ENCODE data around the gene DMGDH.
"Not testable (repeated sequence)": the region's sequence is repeated elsewhere in the genome, so short reads cannot be mapped to it uniquely, and the experiment has no call there.

DMGDH gene

DNA sequence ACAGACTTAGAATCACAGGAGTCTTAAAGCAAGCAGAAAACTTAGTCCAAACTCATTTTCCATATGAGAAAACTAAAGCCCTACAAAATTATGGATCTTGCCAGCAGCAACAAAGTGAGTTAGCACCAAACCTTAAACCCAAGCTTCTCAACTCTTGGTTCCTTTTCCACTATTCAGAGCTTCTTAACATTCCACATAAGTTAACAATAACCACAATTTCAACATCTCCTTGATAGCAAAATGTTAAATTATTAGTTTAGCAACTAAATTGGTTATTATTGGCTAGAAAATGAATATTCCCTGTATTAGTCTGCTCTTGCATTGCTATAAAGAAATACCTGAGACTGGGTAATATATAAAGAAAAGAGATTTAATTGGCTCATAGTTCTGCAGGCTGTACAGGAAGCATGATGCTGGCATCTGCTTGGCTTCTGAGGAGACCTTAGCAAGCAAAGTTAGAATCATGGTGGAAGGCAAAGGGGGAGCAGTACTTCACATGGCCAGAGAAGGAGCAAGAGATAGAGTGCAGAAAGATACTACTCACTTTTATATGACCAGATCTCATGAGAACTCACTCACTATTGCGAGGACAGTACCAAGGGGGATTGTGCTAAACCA is 58.1 kb downstream of the DMGDH start:
- DNase-seq: no peak

DNA sequence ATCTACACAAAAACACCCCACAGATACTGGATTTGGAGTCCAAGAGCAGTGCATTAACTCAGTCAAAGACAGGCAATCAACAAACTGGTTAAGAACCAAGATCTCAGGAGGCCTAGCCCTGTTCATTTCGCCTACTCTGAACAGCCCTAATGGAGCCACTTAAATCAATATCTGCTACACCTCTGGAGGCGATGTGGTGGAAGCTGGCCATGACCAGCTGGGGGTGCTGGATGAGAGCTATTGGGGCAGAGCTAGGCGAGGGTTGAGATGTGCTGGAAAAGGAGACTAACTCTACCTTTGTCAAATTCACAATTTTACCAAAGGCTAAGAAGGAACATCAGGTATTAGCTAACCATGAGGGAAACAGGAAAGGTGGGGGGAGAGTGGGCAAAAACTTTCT is 61.1 kb downstream of the DMGDH start:
- no peak for DNase-seq

DNA sequence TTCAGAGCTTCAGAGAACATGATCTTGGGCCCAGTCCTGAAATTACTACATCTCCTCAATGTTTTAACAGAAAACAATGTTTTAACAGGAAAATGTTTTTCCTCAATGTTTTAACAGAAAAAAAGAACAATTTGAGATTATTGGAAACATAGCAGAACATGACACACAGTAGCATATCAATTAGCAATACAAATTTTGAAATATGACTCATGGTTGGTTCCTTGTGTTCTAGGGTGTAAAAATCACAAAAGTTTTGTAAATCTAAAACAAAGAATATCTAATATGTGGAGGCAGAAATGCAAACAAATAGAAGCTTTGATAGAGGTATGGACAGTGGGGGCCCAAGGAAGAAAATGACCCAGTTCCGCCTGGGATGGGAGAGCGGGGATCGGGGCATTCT is 61.6 kb downstream of the DMGDH start:
- no peak for DNase-seq

DNA sequence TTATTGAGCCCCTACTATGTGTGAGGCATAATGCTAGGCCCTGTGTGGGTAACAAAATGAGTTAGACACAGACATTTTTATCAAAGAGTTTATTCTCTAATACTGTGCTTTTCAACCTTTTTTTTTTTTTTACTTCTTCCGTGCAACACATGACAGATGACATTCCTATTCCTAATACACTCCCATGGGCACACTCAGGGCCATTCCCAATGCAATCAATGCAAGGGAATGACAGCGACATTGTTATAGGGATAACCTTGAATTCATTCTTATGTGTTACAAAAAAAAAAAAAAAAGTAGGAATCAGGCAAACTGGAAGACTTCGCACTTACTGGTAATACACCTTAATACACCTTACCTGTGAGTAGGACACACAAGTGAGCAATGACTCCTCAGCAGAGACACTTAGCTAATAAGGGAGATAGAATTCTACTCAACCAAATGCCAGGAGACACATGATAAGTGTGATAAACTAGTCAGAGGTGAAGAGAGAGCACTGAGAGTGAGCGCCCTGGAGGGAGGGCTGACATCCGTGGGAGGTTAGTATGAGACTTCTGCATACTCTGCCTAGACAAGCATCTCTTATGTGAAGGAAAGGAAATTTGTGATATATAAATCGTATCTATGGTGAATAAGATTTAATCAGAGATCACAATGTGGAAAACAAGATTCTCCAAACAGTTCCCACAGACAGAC is 63.4 kb downstream of the DMGDH start:
- DNase-seq: no peak

DNA sequence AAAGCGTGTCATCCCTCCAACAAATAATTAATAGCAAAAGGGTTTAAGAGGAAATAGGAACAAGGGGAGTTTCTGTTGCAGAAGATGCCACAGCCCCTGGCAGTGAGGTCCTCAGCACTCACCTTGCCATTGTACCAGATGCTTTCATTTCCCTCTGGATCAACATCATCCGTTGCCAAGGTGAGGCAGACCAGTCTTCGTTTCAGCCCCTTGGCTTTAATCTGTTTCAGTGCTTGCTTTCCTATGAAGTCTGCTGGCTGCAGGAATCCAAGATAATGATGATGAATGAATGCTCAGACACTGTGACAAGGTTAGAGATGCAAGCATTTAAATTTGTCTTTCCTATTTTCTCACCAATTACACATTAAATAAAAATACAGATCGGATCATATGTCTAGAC is 64.3 kb downstream of the DMGDH start:
- no peak for DNase-seq

DNA sequence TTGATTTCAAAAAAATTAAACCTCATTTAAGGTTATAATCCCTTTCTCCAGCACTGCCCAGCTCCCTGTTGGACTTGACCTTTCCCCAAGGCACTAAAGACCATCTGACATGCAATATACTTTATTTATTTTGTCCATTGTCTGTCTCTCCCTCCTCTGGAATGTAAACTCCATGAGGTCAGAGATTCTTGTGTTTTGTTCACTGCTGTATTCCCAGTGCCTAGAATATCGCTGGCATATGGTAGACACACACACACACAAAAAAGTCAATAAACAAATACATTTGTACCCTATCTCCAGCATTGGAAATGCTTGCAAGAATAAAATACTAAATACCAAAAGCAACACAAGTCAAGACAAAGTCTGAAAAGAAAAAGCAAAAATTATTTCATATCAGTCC is 67.1 kb downstream of the DMGDH start:
- DNase-seq: no peak

DNA sequence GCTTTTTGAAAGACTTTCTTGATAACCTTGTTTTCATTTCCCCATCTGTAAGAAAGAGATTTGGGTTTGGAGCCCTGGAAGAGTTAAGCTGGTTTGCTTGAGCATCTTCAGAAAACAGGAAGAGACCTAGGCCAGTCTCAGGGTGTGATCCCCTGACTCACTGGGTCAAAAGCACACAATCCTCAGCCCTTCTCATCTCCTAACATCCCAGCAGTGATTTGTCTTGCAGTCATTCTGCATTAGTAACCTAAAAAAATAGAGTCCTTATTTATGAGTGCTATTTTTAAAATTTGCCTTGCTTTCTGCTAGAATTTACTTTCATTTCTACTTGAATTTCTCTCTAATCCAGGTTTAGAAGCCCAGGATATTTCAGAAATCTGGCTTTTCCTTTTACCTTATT is 68.0 kb downstream of the DMGDH start:
- DNase-seq: no peak

DNA sequence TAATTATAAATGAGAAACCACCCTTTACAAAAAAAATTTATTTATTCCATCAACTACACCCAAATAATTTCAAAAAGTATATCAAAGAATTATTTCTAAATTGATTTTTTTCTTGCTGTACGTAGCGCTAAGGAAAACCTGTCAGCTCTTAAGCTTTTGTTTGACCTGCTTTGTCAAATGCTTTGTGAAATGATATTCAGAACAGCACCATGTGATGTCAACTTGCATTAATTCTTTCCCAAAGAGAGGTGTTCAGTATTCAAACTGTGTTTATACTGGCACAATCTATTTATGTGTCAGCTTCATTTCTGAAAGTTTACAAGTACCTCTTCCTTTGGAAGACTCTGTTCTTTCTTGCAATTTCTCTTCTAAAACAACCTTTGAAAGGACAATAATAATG is 72.4 kb downstream of the DMGDH start:
- no peak for DNase-seq

DNA sequence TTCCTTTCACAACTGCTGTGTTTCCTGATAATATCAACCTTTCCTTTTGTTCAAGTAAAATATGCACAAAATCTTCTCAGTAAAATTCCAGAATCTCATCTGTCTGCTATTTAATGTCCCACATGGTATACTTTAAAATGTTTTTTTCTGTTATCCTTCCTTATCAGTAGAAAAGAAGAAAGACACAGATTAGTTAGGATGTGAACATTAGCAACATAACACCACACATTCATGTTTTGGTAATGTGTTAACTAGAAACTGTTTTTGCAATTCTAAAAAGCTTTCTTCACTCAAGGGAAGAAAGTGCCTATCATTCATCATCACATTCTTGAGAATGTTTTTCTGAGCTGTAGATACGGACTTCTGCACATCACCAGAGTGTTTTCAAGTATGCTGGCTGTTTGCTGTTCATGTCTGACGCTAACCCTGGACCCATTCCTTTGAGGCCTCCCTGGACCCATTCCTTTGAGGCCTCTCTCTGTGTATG is 73.9 kb downstream of the DMGDH start:
- no peak for DNase-seq

DNA sequence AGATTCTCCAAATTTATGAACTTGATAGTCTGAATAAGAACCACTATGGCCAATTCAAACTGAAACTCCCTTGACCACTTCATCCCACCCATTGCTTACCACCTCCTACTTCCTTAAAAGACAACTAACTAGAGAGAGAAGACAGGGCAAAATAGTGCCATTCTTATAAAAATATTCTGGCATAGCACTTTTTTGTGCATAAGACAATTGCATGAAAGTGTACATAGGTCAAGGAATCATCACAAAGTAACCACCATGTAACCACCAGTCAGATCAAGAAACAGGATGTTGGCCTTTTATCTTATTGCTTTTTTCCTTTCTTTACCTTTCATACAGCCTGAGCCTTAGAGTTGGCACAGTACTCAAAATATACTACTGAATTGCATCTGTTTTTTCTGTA is 76.3 kb downstream of the DMGDH start:
- DNase-seq: no peak

DNA sequence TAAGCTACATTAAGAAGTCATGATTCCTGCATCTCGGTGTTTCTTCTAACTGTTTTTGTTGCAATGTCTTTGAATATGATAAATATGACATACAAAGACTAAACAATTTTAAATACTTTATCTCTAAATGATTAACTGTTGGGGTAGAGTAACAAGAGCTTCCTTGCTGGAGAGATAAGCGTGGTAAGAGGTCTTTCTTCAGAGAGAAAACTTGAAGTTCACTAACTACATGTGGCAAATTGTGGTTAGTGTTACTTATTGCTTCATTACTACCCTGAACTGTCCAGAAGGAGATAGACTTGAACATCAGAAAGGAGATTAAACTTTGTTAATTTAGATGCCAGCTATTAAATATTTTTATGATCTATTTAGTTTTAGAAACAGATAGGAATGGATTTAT is 77.3 kb downstream of the DMGDH start:
- DNase-seq: no peak

DNA sequence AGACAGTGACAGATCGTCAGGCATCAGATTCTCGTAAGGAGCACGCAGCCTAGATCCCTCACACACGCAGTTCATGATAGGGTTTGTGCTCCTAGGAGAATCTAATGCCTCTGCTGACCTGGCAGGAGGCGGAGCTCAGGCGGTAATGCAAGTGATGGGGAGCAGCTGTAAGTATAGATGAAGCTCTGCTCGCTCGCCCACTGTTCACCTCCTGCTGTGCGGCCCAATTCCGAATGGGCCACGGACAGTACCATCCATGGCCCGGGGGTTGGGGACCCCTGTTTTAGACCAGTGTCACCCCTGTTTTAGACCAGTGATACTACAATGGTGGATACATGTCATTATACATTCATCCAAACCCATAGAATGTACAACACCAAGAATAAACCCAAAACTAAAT is 80.4 kb downstream of the DMGDH start:
- DNase-seq: no peak

DNA sequence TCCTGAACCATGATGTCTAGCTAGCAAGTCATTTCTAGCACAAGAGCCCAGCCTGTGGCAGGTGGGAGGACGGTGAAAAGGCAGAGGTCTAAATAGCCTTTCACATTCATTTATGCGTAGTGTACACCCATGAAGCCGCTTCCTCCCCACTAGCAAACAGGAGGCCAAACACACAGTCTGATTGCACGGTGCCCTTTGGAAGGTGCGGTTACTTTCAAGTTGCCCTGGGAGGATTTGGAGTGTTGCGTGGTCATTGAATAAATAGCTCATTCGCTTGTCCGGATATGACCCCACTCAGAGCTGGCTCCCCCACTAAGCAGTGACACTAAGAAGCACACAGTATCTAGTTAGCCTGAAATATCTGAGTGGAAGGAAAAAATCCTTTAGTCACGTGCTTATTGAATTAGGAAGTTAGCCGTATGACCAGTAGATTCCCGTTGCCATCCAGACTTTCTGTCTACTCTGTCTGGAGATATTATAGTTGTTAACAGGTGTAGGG is 83.7 kb downstream of the DMGDH start:
- peak; percentile 17 for DNase-seq

DNA sequence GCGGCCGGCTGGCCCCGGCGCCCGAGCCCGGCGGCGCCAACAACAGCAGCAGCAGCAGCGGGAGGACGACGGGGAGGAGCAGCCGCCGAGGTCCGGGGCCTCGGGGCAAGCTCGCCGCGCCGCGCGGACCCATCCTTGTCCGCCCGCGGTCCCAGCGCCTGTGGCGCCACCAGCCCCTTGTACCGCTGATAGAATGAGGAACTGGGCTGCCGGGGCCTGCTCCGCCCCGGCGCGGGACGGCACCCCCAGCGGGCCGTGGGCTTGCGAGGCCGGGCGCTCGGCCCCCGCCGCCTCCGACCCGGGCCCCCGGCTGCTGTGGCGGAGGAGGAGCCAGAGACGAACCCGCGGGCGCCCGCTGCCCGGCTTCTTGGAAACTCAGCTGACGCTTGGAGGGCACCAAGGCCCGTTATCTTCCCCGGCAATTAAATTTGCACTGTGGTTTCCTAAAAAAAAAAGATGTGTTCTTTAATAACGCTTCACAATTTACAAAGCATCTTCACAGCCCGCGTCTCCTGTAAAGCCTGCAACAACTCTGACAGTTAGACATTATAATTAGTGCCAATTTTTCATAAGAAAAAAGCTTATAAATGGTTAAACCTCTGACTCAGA is 84.3 kb downstream of the DMGDH start, which contains the start of gene ARSB:
Gene ARSB (minus strand): TSS at position 195 of the 609 bp plus-strand sequence. CDS start 62 bp downstream, at position 133.
- peak; percentile 22 for DNase-seq

DNA sequence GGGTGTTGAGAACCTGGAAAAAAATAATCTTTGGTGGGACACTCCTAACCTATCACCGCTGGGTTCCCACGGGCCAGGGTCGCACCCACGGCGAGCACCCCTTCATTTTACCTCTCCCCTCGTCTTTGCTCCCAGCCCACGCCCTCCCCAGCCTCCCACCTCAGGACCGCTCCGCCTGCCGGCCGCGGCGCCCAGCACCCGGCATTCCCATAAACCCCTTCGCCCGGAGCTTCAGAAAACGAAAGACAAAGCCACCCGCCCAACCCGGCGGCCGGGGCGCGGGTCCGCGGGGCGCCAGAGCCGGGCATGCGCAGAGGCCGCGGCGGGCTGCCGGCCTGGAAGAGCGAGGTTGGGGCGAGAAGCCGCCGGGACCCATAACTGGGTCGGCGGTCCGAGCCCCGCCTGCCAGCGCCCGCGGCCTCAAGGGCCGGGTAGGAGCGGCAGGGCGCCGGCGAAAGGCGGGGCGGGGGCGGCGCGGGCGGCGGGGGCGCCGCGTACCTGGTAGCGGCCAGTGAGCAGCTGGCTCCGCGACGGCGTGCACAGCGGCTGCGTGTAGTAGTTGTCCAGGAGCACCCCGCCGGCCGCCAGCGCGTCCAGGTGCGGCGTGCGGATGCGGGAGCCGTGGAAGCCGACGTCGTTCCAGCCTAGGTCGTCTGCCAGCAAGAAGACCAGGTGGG is 84.9 kb downstream of the DMGDH start:
- peak; percentile 80 for DNase-seq

DNA sequence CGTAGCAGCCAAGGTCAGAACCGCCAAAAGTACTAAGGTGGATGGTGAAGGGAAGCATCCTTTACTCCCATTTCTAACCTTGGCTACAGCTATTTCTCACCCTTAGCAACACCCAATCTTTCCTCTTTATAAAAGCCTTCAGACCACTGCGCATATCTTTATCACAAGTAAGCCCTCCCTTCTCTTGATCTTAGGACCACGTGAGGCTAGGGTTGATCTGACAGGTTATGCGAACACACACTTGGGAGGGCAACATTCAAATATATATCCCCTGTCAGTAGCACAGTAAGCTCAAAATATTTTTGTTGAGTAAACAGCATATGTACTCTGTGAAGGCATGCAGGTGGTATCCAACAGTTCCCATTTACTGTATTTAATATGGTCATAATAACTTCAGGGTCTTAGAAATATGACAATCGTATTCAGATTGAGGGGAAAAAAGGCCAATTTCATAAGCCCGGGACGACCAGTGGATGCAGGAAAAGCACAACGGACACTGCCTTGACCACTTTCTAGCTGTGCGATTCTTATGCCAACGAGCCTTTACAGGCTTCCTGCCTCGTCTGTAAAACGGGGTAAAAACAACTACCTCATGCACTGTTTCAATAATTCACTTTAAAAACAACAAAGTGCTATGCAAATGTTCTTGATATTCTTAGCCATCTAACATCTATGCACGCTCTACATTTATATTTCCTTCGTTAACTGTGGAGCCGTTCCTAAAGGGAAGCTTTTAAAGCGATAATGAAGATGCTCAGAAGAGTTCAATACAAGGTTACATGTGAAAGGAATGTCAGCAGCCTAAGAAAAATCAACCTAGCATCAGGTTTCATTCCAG is 85.7 kb downstream of the DMGDH start:
- no peak for DNase-seq

DNA sequence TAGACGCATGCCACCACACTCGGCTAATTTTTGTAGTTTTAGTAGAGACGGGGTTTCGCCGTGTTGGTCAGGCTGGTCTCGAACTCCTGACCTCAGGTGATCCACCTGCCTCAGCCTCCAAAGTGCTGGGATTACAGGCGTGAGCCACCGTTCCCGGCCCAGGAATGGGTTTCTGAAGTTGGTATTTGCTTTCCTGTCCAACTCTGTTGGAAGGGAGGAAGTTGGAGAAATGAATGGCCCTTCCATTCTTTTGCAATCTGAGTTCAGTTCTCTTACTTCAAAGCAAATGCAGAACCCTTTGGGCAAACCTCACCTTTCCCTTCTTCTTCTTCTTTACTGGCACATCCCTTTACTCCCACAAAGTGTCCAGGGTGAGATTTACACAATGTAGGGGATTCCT is 86.3 kb downstream of the DMGDH start:
- not testable (repeated sequence) for DNase-seq

DNA sequence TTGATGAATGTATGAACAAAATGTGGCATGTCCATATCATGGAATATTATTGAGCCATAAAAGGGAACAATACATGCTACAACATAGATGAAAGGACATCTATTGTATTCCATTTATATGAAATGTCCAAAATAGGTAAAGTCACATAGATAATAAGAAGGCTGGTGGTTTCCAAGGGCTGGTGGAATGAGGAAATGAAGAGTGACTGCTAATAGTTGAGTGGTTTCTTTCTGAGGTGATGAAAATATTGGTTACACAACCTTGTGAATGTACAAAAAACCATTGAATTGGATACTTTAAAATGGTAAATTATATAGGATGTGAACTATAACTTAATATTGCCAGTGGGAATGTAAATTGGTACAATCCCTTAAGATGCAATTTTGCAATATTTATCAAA is 89.6 kb downstream of the DMGDH start:
- no peak for DNase-seq

DNA sequence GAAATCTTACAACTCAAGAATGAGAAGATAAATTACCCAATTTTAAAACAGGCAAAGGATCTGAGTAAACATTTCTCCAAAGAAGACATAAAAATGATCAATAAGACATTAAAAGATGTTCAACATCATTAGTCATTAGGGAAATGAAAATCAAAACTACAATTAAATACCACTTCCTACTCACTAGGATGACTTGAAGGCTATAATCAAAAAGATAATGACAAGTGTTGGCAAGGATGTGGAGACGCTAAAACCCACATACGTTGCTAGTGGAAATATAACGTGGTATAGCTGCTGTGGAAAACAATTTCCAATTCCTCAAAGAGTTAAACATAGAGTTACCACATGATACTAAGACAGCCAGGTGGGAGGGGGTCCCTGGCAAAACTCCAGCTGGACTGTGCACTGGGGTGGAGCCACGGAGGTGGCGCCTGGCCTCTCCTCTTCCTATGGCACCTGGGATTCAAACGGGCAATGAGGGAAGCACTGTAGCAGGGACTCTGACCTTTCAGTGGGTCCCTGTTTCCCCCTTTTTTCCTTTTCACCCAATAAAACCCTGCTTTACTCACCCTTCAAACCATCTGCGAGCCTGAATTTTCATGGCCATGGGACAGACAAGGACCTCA is 90.2 kb downstream of the DMGDH start:
- DNase-seq: no peak

DNA sequence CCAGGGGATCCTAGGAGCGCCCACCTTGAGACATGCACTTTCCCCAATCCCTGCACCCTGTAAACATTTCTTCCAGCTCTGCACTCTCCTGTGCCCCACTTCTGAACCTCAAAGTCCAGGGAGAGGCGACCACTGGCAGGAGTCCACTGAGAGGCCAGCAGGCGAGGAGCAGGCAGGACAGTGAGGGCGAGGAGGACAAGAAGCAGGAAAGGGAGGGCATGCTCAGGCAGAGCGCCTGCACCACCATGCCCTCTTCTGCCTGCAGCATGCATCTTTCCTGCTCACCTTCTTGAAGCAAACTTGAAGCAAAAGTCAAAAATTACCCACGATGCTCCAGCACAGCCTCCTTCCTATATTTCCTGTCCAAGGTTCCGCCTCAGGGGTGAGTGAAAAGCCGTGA is 94.4 kb downstream of the DMGDH start:
- DNase-seq: no peak

DNA sequence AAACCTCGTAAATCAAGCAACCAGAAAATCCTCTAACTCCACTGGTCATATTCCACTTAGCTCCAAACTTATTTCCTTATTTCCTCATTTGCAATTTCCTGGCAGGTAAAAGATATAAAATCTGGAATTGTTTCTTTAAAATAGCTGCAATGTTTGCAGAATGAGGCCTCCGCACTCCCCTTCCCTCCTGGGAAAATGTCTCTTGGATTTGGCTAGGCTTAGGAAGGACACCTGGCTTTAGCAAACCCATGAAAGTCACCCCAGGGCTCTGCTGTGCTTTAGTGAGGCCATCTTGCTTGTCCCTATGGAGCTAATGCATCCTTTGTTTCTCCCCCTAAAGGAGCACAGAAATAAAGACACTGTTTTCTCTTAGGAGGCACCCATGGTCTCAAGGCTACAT is 94.9 kb downstream of the DMGDH start:
- DNase-seq: no peak

DNA sequence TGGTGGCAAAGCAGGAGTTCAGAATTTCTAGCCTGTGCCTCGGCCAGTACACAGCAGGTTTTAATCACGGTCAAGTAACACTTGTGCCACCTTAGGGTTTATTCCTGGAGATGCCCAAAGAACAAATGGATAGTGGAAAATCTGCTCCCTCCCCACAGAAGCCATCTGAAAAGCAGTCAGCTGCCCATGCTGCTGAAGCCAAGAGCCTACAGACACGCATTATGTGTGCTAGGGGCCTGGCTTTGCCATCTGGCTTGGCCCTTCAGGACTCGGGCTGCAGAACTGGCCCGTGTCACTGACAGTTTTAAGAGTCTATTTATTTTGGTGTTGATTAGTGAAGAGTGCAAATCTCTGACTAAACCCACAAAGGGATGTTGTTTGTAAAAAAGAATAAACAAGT is 95.5 kb downstream of the DMGDH start:
- no peak for DNase-seq

Measured in T1000 (cell line).